ENCODE data around the gene MCF2. TPM values are rescaled to one million over a fixed set of nuclear protein-coding genes. Genes with fewer than 3 reads are reported as not detected.

MCF2 gene
- total RNA-seq (2021) = 0.48 to 1.0 TPM (median 0.64 TPM) in 3 replicates
- percentile 31 among the genes with signal in this experiment for Bru-seq, nascent RNA
- long read RNA-seq, experiment 1 = 0 reads
- long read RNA-seq, experiment 2 = 0 reads
- long read RNA-seq, experiment 3 = 0 reads

- Mint-ChIP-seq H3K9me3 (peaks cover 6% of the 10 kb centered on the region; the same call in 1 of the 2 replicates), H3K36me3 (no peaks in the 10 kb centered on the region), H3K27ac (no peak within 1 kb of the TSS), H3K4me1 (no peaks in the 10 kb centered on the region), H3K4me3 (no peak within 1 kb of the TSS), H3K27me3 (ENCODE audit: low read depth) (no peaks in the 10 kb centered on the region)
- POLR2A ChIA-PET = interaction anchor here (0.5 kb wide), 1 partner anchor 102 kb away, joined by 5 read pairs; no protein-coding TSS in a partner anchor
- ATAC-seq (no peak), DNase-seq (ENCODE audit: low spot score) (no peak)
- CTCF ChIA-PET = no interaction called here
- TF ChIP-seq ATF1 (CRISPR knock-in tag; IDR thresholded peaks at IDR 0.05) (no peak), NFE2L1 (CRISPR knock-in tag; IDR thresholded peaks at IDR 0.05) (no peak), TEAD4 (CRISPR knock-in tag; IDR thresholded peaks at IDR 0.05) (no peak), GRHL2 (CRISPR knock-in tag; IDR thresholded peaks at IDR 0.05; ENCODE audit: insufficient replicate concordance, severe bottlenecking) (no peak)
These were observed at the start of gene MCF2 for GRCh38 chrX:139708067-139708466. Gene MCF2 (minus strand): TSS chrX:139708167. CDS start chrX:139651744, 56,423 bp downstream.

DNA sequence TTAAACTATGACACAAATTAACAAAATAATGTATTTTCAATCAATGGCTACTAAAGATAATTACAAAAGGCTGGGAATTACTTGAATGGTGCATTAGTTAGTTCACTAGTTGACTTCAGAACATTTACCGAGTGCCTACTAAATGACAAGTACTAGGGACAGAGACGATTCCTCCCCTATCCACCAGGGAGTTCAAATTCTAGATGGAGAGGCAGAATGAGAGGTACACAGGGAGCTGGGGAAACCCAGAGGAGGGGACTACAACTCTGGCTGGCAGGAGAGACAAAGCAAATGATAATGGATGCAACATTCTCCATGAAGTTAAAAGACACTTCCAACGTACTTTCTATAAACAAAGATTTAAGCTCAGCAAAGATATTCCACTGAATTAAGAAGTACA lies 43.1 kb upstream of the MCF2 start:
- no peak overlapping the region for H3K27ac Mint-ChIP-seq
- DNase-seq (ENCODE audit: low spot score) (no peak), ATAC-seq (peak; percentile 74)
- peaks cover 22% of the 10 kb centered on the region for H3K9me3 Mint-ChIP-seq
- TF ChIP-seq ZNF281 (CRISPR knock-in tag; IDR thresholded peaks at IDR 0.05) = no peak
- no peak for TF ChIP-seq ZNF138 (CRISPR knock-in tag; conservative IDR thresholded peaks at IDR 0.05)
- TF ChIP-seq ZNF232 (CRISPR knock-in tag; IDR thresholded peaks at IDR 0.05) = no peak
- TF ChIP-seq ZNF671 (CRISPR knock-in tag; IDR thresholded peaks at IDR 0.05) = no peak
- no peak for TF ChIP-seq ZNF396 (CRISPR knock-in tag; IDR thresholded peaks at IDR 0.05; ENCODE audit: borderline replicate concordance)
- TF ChIP-seq NR1H2 (CRISPR knock-in tag; IDR thresholded peaks at IDR 0.05) = no peak
- TF ChIP-seq SOX15 (CRISPR knock-in tag; IDR thresholded peaks at IDR 0.05) = no peak
- no peak for TF ChIP-seq MLX (CRISPR knock-in tag; IDR thresholded peaks at IDR 0.05)
- no peak for TF ChIP-seq MAX (CRISPR knock-in tag; IDR thresholded peaks at IDR 0.05)
- no peak for TF ChIP-seq ZNF425 (CRISPR knock-in tag; conservative IDR thresholded peaks at IDR 0.05)
- TF ChIP-seq TP53 (CRISPR knock-in tag; IDR thresholded peaks at IDR 0.05) = no peak
- TF ChIP-seq IRF1 (CRISPR knock-in tag; IDR thresholded peaks at IDR 0.05) = no peak
- TF ChIP-seq OVOL2 (CRISPR knock-in tag; IDR thresholded peaks at IDR 0.05; ENCODE audit: borderline replicate concordance) = no peak
- TF ChIP-seq IRF2 (CRISPR knock-in tag; IDR thresholded peaks at IDR 0.05; ENCODE audit: borderline replicate concordance, low read depth) = no peak
- H3K4me3 Mint-ChIP-seq = no peak overlapping the region
- ChIA-PET POLR2A (no interaction called here), CTCF (no interaction called here)
- peaks cover 28% of the 10 kb centered on the region for H3K36me3 Mint-ChIP-seq
- no peaks in the 10 kb centered on the region for H3K27me3 Mint-ChIP-seq (ENCODE audit: low read depth)
- peaks cover 4% of the 10 kb centered on the region for H3K4me1 Mint-ChIP-seq
